GM19324 (cell line): ENCODE results near the gene PRM2.
"Not testable (repeated sequence)": the region's sequence is repeated elsewhere in the genome, so short reads cannot be mapped to it uniquely, and the experiment has no call there.

Source experiments
- ATAC-seq: cut with Tn5 transposase; IDR thresholded peaks from one replicate; pipeline ENCODE4 v1.9.1; 2021; ENCODE audit warnings: mild to moderate bottlenecking, moderate library complexity; ENCODE audit not compliant: unreplicated experiment, low FRiP score

Gene PRM2

GRCh38 chr16:11290102-11290893, 14.0 kb upstream of the PRM2 start:
- ATAC-seq, result no peak

- not testable (repeated sequence) for ATAC-seq
Observed at GRCh38 chr16:11289696-11290095, 13.4 kb upstream of the PRM2 start.

- no peak for ATAC-seq
Observed at GRCh38 chr16:11289202-11289601, 12.9 kb upstream of the PRM2 start.

GRCh38 chr16:11285842-11286241, 9.6 kb upstream of the PRM2 start:
- ATAC-seq, result no peak

- no peak for ATAC-seq
Observed at GRCh38 chr16:11283820-11284248, 7.6 kb upstream of the PRM2 start.

GRCh38 chr16:11280616-11281522, 4.6 kb upstream of the PRM2 start, which contains the start of gene PRM1:
Gene PRM1, minus strand, starts transcription at chr16:11281330. Its CDS starts 92 bp downstream, at chr16:11281238.
- no peak for ATAC-seq

- ATAC-seq, result no peak
Observed at GRCh38 chr16:11278681-11279628, 2.7 kb upstream of the PRM2 start.

- no peak for ATAC-seq
Observed at GRCh38 chr16:11277607-11278337, 1.5 kb upstream of the PRM2 start.

- ATAC-seq, result no peak
Observed at GRCh38 chr16:11276896-11277593, 765 bp upstream of the PRM2 start.

GRCh38 chr16:11274964-11275363, 1.3 kb downstream of the PRM2 start:
- ATAC-seq, result no peak

- no peak for ATAC-seq
Observed at GRCh38 chr16:11273721-11274324, 2.5 kb downstream of the PRM2 start.

GRCh38 chr16:11272921-11273720, 3.2 kb downstream of the PRM2 start, which contains the start of gene PRM3:
Gene PRM3, minus strand, starts transcription at chr16:11273629. Its CDS starts 34 bp downstream, at chr16:11273595.
- no peak for ATAC-seq

GRCh38 chr16:11272484-11272883, 3.8 kb downstream of the PRM2 start:
- ATAC-seq, result no peak

- ATAC-seq, result no peak
Observed at GRCh38 chr16:11271610-11272009, 4.7 kb downstream of the PRM2 start.

- ATAC-seq, result no peak
Observed at GRCh38 chr16:11270602-11271162, 5.6 kb downstream of the PRM2 start.

- ATAC-seq, result no peak
Observed at GRCh38 chr16:11268921-11269375, 7.3 kb downstream of the PRM2 start, which contains the start of gene TNP2. Gene TNP2, minus strand, starts transcription at chr16:11269325. Its CDS starts 63 bp downstream, at chr16:11269262.

GRCh38 chr16:11265124-11265523, 11.2 kb downstream of the PRM2 start:
- ATAC-seq, result no peak
